HepG2 (cell line): Measurements from ENCODE around the gene UBL5. TPM values are rescaled to one million over a fixed set of nuclear protein-coding genes. Genes with fewer than 3 reads are reported as not detected.

ENCODE experiments used
- AKAP8 ChIP-seq: sonication (generic); formaldehyde crosslinking; IDR thresholded peaks from 2 replicates; pipeline ENCODE4 v1.5.1; 2020; ENCODE audit warnings: mild to moderate bottlenecking, missing genetic modification reagents
- ATRX ChIP-seq: sonication (generic); formaldehyde crosslinking; IDR thresholded peaks from 2 replicates; pipeline ENCODE4 v1.4.0; 2020; ENCODE audit warnings: missing genetic modification reagents, borderline replicate concordance
- CREB3 ChIP-seq: sonication (generic); formaldehyde crosslinking; IDR thresholded peaks from 2 replicates; pipeline ENCODE4 v1.5.0; 2020; ENCODE audit warnings: missing genetic modification reagents
- EED ChIP-seq: sonication (generic); formaldehyde crosslinking; IDR thresholded peaks from 2 replicates; pipeline ENCODE4 v1.5.0; 2020; ENCODE audit warnings: mild to moderate bottlenecking, missing genetic modification reagents
- ELF1 ChIP-seq: sonication (generic); formaldehyde crosslinking; IDR thresholded peaks from 2 replicates; pipeline ENCODE4 v1.4.0; 2020; ENCODE audit warnings: missing genetic modification reagents
- GRHL1 ChIP-seq: sonication (generic); formaldehyde crosslinking; conservative IDR thresholded peaks from 2 replicates; pipeline ENCODE4 v1.8.0; 2022; ENCODE audit warnings: missing genetic modification reagents
- HBP1 ChIP-seq: IDR thresholded peaks from 2 replicates; pipeline ENCODE4 v1.6.1; 2016; ENCODE audit warnings: low read depth, control low read depth
- MEIS2 ChIP-seq: sonication (generic); formaldehyde crosslinking; IDR thresholded peaks from 2 replicates; pipeline ENCODE4 v1.9.0; 2021; ENCODE audit warnings: mild to moderate bottlenecking, missing genetic modification reagents
- ONECUT2 ChIP-seq: sonication (generic); formaldehyde crosslinking; IDR thresholded peaks from 2 replicates; pipeline ENCODE4 v1.4.0; 2020; ENCODE audit warnings: missing genetic modification reagents
- PAXIP1 ChIP-seq: sonication (generic); formaldehyde crosslinking; conservative IDR thresholded peaks from 2 replicates; pipeline ENCODE4 v1.4.0; 2020; ENCODE audit warnings: mild to moderate bottlenecking, missing genetic modification reagents, moderate library complexity
- PREB ChIP-seq: sonication (generic); formaldehyde crosslinking; IDR thresholded peaks from 2 replicates; pipeline ENCODE4 v1.4.0; 2020; ENCODE audit warnings: missing genetic modification reagents
- RXRA ChIP-seq: sonication (generic); formaldehyde crosslinking; IDR thresholded peaks from 2 replicates; pipeline ENCODE4 v1.5.1; 2020; ENCODE audit warnings: missing genetic modification reagents
- STAG1 ChIP-seq: sonication (generic); formaldehyde crosslinking; IDR thresholded peaks from 2 replicates; pipeline ENCODE4 v1.4.0; 2020; ENCODE audit warnings: missing genetic modification reagents
- THAP7 ChIP-seq: sonication (generic); formaldehyde crosslinking; IDR thresholded peaks from 2 replicates; pipeline ENCODE4 v1.8.1; 2023; ENCODE audit warnings: mild to moderate bottlenecking, missing genetic modification reagents
- TRIM24 ChIP-seq: sonication (generic); formaldehyde crosslinking; IDR thresholded peaks from 2 replicates; pipeline ENCODE4 v1.8.0; 2022; ENCODE audit warnings: mild to moderate bottlenecking, missing genetic modification reagents
- U2AF1 ChIP-seq: fragments of 200-400 bp; formaldehyde crosslinking; optimal IDR thresholded peaks from 2 replicates; pipeline ENCODE3; 2017; ENCODE audit warnings: mild to moderate bottlenecking, low read depth, low read length
- XRCC5 ChIP-seq: fragments of 200-400 bp; formaldehyde crosslinking; optimal IDR thresholded peaks from 2 replicates; pipeline ENCODE3; 2017; ENCODE audit warnings: mild to moderate bottlenecking, low read length
- ZNF891 ChIP-seq: sonication (generic); formaldehyde crosslinking; IDR thresholded peaks from 2 replicates; pipeline ENCODE4 v1.5.0; 2020; ENCODE audit warnings: mild to moderate bottlenecking, missing genetic modification reagents
- ZSCAN30 ChIP-seq: sonication (generic); formaldehyde crosslinking; IDR thresholded peaks from 2 replicates; pipeline ENCODE4 v1.5.0; 2020; ENCODE audit warnings: mild to moderate bottlenecking, missing genetic modification reagents
- polyA plus RNA-seq, 8 experiments: library from polyadenylated mRNA; depleted of rRNA in 3 of 8; stranded (reverse) in 7 of 8; unstranded in 1 of 8; fragments of >200 nt; fragmentation: Illumina TruSeq in 4 of 8; extraction: Trizol in 4 of 8; gene quantifications; 2 replicates each; pipeline versions ENCODE4 v1.2.1 to v1.2.3, GENCODE V29; 2011 to 2016; ENCODE audit warnings: low read depth in 4 of 8, missing spikeins in 1 of 8, mixed read lengths in 1 of 8; ENCODE audit not compliant: insufficient read depth in 1 of 8
- total RNA-seq, 5 experiments: library from RNA; depleted of rRNA; stranded (reverse); fragments of >200 nt; fragmentation: Illumina TruSeq; extraction: Trizol; gene quantifications; 2 replicates each; pipeline ENCODE4 v1.2.3, GENCODE V29; 2016; ENCODE audit warnings: low read depth in 1 of 5

The UBL5 gene
- total and polyA plus RNA-seq, 2 of the 13 experiments (the other 11 are each of a cell fraction or from before 2014, with no cell fraction given): 373 to 487 TPM

- 0 out of 2 replicates have a peak, but pooled peaks have one; percentile 60 for TF ChIP-seq THAP7 (CRISPR knock-in tag)
- no peak for TF ChIP-seq XRCC5
- no peak for TF ChIP-seq CREB3 (CRISPR knock-in tag)
- TF ChIP-seq RXRA (CRISPR knock-in tag): peak; percentile 26; the same call in 1 of the 2 replicates
- TF ChIP-seq PREB (CRISPR knock-in tag): no peak
- TF ChIP-seq STAG1: no peak
- 0 out of 2 replicates have a peak, but pooled peaks have one; percentile 11 for TF ChIP-seq ONECUT2 (CRISPR knock-in tag)
- peak; percentile 28; the same call in 1 of the 2 replicates for TF ChIP-seq HBP1 (CRISPR knock-in tag)
- peak; percentile 96 for TF ChIP-seq ELF1 (CRISPR knock-in tag)
- TF ChIP-seq ATRX: no peak
- peak; percentile 17; the same call in 1 of the 2 replicates for TF ChIP-seq EED
- TF ChIP-seq ZNF891 (CRISPR knock-in tag): peak; percentile 92
- peak; percentile 47 for TF ChIP-seq PAXIP1
- TF ChIP-seq AKAP8 (CRISPR knock-in tag): no peak
- TF ChIP-seq ZSCAN30 (CRISPR knock-in tag): no peak
- TF ChIP-seq GRHL1 (CRISPR knock-in tag): no peak
- no peak for TF ChIP-seq MEIS2
- peak; percentile 41 for TF ChIP-seq U2AF1
- no peak for TF ChIP-seq TRIM24
These were observed at the start of gene UBL5 (continued) for GRCh38 chr19:9827289-9828238.
